GM10266 (cell line): ENCODE measurements around the gene CCDC85C.

Experiments used
- DNase-seq: peaks from one replicate; pipeline ENCODE4 v3.0.0; 2012; ENCODE audit errors: extremely low spot score
- TF ChIP-seq, protein P1 (sequence below): IDR thresholded peaks from 2 replicates; pipeline ENCODE4 v1.5.1; 2012; ENCODE audit warnings: mild to moderate bottlenecking, low read depth; ENCODE audit not compliant: control insufficient read depth, insufficient read depth; ENCODE audit errors: missing control alignments

CCDC85C gene

DNA sequence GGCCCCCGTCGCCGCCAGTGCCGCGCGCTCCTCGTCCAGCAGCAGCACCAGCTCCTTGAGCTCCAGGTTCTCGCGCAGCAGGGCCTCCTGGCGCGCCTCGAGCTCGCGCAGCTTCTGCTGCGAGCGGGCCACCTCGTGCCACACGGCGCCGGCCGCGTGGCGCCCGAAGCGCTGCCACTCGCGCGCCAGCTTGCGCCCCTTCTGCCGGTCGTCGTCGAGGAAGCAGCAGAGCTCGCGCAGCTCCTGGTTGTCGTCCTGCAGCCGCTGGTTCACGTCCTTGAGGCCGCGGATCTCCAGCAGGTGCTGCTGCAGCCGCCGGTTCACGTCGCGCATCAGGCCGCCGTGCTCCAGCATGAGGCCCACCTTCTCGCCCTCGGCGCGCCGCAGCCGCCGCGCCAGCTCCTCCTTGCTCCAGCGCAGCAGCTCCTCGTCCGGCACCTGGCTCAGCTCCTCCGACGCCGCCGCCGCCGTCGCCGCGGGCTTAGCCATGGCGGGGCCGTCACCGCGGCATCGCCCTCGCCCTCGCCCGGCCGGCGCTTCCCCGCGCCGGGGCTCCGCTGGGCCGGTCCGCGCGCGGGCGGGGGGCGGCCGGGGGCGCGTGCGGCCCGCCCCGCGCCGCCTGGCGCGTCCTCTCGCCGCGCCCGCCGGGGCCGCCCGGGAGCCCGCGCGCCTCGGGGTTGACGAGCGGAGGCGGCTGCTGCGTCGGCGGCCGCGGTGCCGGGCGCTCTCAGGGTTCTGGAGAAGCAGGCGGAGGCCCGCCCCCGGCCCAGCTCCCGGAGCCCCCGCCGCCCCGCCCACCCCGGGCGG, at the start of gene CCDC85C:
Gene CCDC85C (minus strand): TSS at position 737 of the 807 bp plus-strand sequence. CDS start 248 bp downstream, at position 489.
- TF ChIP-seq, protein P1, sequence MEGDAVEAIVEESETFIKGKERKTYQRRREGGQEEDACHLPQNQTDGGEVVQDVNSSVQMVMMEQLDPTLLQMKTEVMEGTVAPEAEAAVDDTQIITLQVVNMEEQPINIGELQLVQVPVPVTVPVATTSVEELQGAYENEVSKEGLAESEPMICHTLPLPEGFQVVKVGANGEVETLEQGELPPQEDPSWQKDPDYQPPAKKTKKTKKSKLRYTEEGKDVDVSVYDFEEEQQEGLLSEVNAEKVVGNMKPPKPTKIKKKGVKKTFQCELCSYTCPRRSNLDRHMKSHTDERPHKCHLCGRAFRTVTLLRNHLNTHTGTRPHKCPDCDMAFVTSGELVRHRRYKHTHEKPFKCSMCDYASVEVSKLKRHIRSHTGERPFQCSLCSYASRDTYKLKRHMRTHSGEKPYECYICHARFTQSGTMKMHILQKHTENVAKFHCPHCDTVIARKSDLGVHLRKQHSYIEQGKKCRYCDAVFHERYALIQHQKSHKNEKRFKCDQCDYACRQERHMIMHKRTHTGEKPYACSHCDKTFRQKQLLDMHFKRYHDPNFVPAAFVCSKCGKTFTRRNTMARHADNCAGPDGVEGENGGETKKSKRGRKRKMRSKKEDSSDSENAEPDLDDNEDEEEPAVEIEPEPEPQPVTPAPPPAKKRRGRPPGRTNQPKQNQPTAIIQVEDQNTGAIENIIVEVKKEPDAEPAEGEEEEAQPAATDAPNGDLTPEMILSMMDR: no peak
- DNase-seq: peak; percentile 54

DNA sequence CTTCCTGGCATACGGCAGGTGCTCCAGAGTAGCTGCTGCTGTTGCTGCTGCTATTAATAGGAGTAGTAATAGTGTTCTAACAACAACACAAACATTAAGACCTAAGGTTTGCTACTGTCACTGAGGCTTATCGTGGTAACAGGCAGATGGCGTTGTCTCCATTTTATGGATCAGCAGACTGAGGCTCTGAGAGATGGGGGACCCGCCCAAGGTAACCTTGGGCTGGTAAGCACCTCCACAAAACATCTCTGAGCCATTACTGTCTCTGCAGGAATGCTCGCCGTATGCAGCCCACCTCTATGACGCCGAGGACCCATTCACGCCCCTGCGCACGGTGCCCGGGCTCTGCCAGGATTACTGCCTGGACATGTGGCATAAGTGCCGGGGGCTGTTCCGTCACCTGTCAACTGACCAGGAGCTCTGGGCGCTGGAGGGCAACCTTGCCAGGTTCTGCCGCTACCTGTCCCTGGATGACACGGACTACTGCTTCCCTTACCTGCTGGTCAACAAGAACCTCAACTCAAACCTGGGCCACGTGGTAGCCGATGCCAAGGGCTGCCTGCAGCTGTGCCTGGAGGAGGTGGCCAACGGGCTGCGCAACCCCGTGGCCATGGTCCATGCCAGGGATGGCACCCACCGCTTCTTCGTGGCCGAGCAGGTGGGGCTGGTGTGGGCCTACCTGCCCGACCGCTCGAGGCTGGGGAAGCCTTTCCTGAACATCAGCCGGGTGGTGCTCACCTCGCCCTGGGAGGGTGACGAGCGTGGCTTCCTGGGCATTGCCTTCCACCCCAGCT, 48.1 kb upstream of the CCDC85C start:
- no peak for DNase-seq
- TF ChIP-seq, protein P1: no peak

DNA sequence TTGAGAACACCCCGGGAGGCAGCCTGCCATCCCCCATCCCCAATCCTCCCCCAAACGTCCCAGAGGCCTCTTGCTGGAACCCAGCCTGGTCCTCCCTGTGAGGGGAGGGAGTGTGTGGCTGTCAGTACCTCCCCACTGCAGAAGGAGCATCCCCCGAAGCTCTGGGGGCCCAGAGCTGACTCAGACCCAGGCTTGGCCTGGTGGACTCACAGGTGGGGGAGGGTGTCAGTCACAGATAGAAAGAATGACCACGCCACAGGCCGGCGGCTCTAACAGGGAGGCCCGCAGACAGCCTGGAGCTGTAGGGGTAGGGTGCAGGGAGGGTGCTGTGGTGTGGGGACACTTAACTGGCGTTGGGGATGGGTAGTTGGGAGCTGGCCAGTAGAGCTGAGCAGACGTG, 46.2 kb upstream of the CCDC85C start:
- TF ChIP-seq, protein P1: no peak

DNA sequence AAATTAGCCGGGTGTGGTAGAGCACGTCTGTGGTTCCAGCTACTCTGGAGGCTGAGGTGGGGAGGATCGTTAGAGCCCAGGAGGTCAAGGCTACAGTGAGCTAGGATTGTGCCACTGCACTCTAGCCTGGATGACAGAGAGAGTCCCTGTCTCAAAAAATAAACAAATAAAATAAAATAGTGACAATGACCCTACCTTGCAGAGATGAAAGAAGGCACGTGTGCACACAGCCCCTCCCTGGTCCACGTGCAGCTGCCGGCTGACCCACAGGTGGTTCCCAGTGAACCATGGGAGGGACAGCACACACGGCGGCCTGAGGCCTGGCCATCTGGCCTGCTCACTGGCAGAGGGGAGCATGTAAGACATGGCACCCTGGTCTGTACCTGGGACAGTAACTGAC, 45.6 kb upstream of the CCDC85C start:
- TF ChIP-seq, protein P1: no peak
- no peak for DNase-seq

More for the DNA sequence above, 46.2 kb upstream of the CCDC85C start:
- DNase-seq: no peak

DNA sequence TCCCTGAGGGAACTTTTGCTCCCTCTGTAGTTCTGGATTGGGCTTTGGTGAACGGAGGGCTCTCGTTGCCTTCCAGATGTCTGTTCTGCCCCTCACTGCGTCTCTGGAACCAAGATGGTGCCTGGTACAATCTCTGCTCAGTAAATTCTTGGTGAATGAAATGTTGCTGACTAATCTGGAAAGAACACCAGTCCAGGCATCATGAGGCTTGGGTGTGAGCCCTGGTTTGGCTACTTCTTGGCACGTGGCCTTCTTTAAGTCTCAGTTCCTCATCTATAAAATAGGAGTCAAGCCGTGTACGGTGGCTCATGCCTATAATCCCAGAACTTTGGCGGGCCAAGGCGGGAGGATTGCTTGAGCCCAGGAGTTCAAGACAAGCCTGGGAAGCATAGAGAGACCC, 45.2 kb upstream of the CCDC85C start:
- TF ChIP-seq, protein P1: no peak
- DNase-seq: no peak

DNA sequence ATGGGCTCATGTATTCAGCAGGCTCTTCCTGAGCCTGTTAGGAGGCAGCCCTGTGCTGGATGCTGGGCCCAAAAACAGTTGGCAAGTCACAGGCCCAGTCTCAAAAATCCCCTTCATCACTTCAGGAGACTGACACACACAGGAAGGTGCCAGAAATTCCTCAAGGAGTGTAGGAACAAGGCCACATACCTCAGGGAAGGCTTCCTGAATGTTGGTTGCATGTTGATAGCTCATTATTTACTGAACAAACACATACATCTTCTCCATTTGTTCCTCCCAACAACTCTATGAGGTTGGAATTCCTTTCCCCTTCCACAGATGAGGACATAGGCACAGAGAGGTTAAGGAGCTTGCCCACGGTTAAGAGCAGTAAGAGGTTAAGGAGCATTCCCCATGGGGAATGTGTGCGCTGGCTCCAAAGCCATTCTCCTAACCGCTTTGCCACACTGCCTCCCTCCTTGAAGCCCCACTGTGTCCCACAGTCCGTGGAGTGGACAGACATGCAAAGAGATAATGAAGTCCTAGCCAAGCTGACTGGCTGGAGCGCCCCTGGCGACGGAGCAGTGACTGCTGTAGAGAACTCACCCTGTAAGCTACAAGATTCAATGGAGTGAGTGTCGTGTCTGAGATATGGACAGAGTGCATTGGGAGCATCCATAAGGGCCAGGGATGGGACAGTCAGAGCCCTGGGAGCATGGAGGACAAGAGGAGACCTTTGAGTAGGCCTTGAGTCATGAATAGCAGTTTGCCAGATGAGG, 44.2 kb upstream of the CCDC85C start:
- DNase-seq: no peak
- TF ChIP-seq, protein P1: no peak

DNA sequence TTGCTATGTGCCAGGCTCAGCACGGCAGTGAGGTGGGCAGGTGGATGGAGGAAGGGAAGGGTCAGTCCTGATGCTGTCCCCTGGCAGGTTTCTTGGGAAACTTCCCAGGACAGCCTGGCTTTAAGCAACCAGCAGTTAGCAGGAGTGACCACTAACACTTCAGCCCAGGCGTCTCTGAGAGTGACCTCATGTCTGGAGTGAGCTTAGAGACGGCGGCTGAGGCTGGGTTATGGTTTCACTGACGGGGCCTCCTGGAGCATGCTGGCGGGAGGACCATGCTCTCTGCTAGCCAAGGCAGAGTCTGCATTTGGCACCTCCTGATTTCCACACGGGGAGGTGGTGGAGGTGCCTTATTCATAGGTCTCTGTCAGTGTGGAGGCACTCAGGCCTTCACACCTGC, 43.4 kb upstream of the CCDC85C start:
- no peak for DNase-seq

More for the DNA sequence above, 43.4 kb upstream of the CCDC85C start:
- TF ChIP-seq, protein P1: no peak
